ENCODE results near the gene SLC1A1. TPM values are rescaled to one million over a fixed set of nuclear protein-coding genes. Genes with fewer than 3 reads are reported as not detected.

SLC1A1 gene
- total RNA-seq, 4 donors from 2014 or later: 1.8 to 12.3 (median 5.6) TPM

DNA sequence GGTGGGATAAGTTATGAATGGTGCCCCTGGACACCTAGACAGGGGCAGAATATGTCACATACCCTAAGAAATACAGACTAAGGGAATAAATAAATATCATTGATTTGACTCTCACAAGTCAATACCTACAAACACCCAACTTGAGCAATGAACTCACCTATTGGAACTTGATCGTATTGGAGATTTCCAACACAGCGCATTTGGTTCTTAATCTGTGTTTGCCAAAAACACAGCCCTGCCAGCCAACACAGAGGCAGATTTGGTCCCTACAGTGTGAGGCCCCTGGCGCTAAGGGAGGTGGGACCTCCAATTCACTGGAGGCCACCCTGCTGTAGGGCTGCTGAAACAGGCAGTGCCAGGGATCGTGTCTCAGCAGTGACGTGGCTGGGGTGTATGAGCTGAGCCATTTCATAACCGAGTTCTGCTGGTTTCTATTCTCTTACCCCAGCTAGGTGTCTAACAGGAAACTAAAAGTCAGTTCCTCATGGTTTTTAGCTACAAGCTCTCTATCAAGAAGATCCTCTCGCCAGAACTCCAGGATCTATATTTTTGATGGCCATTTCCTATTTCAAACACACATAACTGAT is 84.5 kb downstream of the SLC1A1 start:
- ATAC-seq (ENCODE audit: low FRiP score) (no peak), DNase-seq (ENCODE audit: low spot score) (no peak)
- TF ChIP-seq, protein P1, sequence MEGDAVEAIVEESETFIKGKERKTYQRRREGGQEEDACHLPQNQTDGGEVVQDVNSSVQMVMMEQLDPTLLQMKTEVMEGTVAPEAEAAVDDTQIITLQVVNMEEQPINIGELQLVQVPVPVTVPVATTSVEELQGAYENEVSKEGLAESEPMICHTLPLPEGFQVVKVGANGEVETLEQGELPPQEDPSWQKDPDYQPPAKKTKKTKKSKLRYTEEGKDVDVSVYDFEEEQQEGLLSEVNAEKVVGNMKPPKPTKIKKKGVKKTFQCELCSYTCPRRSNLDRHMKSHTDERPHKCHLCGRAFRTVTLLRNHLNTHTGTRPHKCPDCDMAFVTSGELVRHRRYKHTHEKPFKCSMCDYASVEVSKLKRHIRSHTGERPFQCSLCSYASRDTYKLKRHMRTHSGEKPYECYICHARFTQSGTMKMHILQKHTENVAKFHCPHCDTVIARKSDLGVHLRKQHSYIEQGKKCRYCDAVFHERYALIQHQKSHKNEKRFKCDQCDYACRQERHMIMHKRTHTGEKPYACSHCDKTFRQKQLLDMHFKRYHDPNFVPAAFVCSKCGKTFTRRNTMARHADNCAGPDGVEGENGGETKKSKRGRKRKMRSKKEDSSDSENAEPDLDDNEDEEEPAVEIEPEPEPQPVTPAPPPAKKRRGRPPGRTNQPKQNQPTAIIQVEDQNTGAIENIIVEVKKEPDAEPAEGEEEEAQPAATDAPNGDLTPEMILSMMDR (IDR thresholded peaks at IDR 0.05): no peak

DNA sequence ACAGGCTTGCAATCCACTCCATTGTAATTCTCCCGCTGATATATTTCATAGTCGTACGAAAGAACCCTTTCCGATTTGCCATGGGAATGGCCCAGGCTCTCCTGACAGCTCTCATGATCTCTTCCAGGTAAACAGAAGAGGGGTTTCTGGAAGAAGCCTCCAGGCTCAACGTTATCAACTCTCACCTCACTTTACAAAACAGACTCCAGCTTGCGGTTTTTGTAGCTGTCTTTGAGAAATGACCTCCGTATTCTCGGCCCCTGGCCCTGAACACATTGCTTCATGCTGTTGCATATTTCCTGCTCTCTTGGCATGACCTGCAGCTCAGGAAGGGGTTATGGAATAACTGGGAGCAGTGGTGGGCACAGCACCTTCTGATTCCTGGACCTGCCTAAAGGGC is 85.7 kb downstream of the SLC1A1 start:
- ATAC-seq (ENCODE audit: low FRiP score) (no peak), DNase-seq (ENCODE audit: low spot score) (no peak)

DNA sequence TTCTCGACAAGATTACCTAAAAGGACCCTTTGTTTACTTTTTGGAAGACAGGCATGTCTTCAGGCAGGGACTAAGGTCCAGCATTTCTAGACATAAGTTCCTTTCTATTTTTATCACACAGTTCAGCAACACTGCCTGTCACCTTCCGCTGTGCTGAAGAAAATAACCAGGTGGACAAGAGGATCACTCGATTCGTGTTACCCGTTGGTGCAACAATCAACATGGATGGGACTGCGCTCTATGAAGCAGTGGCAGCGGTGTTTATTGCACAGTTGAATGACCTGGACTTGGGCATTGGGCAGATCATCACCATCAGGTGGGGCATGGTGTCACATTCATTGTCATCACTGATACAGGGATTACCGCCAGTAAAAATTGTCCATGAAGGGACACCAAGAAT is 86.2 kb downstream of the SLC1A1 start:
- TF ChIP-seq, protein P1 (IDR thresholded peaks at IDR 0.05): no peak
- ATAC-seq (ENCODE audit: low FRiP score): no peak
- DNase-seq (ENCODE audit: low spot score): no peak

More for the DNA sequence above, 85.7 kb downstream of the SLC1A1 start:
- TF ChIP-seq, protein P1 (IDR thresholded peaks at IDR 0.05): no peak

DNA sequence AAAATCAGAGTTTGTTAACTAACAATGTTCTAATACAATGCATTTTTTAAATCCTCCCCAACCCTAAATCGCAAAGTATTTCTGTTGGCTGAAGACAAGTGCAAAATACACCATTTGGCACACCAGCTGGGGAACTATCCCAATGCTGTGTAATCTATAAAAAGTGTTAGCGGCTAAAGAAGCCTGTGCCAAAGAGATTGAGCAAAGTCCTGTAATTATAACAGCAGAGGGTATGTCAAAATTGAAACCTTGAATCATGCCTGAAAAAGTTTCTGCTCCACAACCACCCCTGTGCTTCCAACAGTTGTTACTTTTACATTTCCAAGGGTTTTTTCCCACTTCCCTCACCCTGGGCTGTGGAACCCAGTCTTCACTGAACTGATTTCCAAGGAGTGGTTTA is 88.7 kb downstream of the SLC1A1 start:
- DNase-seq (ENCODE audit: low spot score) (no peak), ATAC-seq (ENCODE audit: low FRiP score) (no peak)
- TF ChIP-seq, protein P1 (IDR thresholded peaks at IDR 0.05): no peak

DNA sequence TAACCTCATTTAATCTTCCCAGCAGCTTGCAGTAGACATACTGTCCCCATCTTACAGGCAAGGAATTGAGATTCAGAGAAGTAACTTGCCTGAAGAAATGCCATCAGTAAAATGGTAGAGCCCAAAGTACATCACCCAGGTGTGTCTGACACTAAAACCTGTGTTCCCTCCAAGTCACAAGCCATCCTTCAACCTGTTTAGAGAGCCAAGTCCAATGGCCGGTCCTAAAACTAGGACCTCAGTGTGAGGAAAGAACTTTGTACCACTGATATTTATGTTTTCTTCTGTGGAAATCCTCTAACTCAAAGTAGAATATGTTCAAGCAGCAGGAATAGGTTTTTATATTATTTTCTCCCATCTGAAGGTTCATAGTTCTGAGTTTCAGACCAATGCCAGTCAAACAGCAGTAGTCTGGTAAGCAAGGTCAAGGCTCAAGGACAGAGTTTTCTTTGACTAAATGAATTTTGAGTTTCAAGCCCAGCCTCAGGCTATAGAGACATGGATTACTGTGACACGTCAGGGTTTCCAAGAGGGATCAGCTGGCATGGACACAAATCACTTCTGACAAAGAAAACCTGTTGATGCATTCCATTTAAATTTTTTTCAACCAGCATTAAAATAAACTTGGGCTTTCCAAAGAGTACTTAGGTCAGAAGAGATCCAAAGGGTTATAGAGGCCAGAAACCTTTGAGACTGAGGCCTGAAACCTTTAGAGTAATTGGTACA is 90.9 kb downstream of the SLC1A1 start:
- no peak for ATAC-seq (ENCODE audit: low FRiP score)
- no peak for DNase-seq (ENCODE audit: low spot score)
- TF ChIP-seq, protein P1 (IDR thresholded peaks at IDR 0.05): no peak

DNA sequence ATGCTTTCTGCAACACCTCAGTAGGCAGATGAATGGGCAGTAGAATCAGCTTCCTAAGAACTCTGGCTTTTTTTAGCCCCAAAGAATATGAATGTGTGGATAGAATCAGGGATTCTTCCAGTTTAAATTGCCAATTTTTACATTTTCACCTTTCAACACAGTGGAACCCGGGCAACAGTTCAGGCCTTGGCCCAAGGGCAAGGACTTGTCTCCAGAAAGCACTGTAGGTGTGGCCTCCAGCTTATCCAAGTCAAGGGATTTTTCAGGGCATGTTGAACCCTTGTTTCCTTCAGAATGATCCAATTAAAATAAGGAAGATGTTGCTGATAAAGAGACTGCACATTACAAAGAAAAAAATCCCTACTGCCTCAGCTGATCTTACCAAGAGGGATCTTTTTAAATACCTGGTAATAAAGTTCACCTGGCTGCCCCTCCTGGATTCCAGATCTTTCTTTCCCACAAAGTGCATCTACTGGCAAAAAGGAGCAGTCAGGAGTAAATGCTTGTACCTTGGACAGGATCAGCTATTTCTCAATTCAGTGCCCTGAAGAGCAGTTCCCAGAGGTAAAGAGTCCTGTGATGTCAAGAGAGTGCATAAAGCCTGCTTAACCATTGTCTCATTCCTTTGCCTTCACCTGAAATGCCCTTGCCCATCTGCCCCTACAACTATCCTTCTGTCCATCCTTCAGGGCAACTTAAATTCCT is 91.7 kb downstream of the SLC1A1 start:
- ATAC-seq (ENCODE audit: low FRiP score) (no peak), DNase-seq (ENCODE audit: low spot score) (no peak)
- TF ChIP-seq, protein P1 (IDR thresholded peaks at IDR 0.05): no peak

Data from omental fat pad (tissue), 4 donors.